Bronchial epithelial cell (primary cell): ENCODE data around the gene NUFIP2. TPM values are rescaled to one million over a fixed set of nuclear protein-coding genes. Genes with fewer than 3 reads are reported as not detected.

Source experiments
- DNase-seq: peaks from one replicate; pipeline ENCODE4 v3.0.0-alpha.2; 2010; ENCODE audit warnings: low read depth
- FAIRE-seq: peaks from 2 replicates; lab custom pipeline; 2011; peaks lifted over from hg19 to GRCh38; lab: Jason Lieb, UNC
- H3K27me3 ChIP-seq: 2 replicates; pipeline ENCODE4 v1.5.1; 2011; ENCODE audit warnings: low read length; ENCODE audit not compliant: control insufficient read depth, insufficient read depth
- H3K36me3 ChIP-seq: 2 replicates; pipeline ENCODE4 v1.5.1; 2011; ENCODE audit warnings: low read length; ENCODE audit not compliant: control insufficient read depth, insufficient read depth
- H3K4me3 ChIP-seq: 2 replicates; pipeline ENCODE4 v1.5.1; 2011; ENCODE audit warnings: mild to moderate bottlenecking, low read depth, low read length, control low read depth
- total RNA-seq: library from RNA; depleted of rRNA; stranded (reverse); fragments of >200 nt; gene quantifications from 2 replicates; pipeline ENCODE4 v1.2.1, GENCODE V29; 2014
- TF ChIP-seq, protein P1 (sequence below): IDR thresholded peaks from 2 replicates; pipeline ENCODE4 v1.5.1; 2011; ENCODE audit warnings: mild to moderate bottlenecking, moderate library complexity, low read length, control low read depth, inconsistent platforms; ENCODE audit not compliant: insufficient read depth, severe bottlenecking

Gene NUFIP2
- total RNA-seq, 1 donor from 2014 or later = 26.9 TPM

DNA sequence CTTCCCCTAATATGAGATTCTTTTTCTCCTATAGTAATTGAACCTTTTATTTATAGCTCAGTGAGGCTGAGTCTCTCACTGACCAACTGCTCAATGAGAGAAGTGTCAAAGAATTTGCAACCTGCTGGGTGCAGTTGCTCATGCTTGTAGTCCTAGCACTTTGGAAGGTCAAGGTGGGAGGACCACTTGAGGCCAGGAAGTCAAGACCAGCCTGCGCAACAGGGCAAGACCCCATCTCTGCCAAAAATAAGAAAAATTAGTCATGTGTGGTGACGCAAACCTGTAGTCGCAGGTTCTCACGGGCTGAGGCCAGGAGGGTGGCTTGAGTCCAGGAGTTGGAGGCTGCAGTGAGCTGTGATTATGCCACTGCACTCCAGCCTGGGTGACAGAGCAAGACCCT lies 78.2 kb downstream of the NUFIP2 start:
- Histone ChIP-seq H3K36me3 (no peaks in the 10 kb centered on the region), H3K4me3 (no peak overlapping the region), H3K27me3 (no peaks in the 10 kb centered on the region)
- DNase-seq (peak; percentile 72), FAIRE-seq (no peak)
- TF ChIP-seq, protein P1, sequence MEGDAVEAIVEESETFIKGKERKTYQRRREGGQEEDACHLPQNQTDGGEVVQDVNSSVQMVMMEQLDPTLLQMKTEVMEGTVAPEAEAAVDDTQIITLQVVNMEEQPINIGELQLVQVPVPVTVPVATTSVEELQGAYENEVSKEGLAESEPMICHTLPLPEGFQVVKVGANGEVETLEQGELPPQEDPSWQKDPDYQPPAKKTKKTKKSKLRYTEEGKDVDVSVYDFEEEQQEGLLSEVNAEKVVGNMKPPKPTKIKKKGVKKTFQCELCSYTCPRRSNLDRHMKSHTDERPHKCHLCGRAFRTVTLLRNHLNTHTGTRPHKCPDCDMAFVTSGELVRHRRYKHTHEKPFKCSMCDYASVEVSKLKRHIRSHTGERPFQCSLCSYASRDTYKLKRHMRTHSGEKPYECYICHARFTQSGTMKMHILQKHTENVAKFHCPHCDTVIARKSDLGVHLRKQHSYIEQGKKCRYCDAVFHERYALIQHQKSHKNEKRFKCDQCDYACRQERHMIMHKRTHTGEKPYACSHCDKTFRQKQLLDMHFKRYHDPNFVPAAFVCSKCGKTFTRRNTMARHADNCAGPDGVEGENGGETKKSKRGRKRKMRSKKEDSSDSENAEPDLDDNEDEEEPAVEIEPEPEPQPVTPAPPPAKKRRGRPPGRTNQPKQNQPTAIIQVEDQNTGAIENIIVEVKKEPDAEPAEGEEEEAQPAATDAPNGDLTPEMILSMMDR = no peak

DNA sequence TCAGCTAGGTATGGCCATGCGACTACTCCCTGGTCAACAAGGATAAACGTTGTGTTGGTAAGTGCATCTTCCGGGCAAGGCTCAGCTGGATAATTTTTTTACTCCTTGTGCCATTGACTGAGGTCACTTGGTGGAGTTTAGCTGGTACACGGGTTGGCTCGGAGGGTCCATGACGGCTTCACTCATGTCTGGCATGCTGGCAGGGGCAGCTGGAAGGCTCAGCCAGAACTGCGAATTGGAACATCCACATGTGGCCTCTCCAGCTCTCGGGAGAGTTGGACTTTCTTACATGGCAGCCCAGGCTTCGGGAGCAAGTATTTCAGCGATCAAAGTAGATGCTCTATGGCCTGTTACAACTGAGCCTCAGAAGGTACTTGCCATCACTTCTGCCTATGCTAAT lies 78.8 kb downstream of the NUFIP2 start:
- H3K4me3 ChIP-seq = no peak overlapping the region
- TF ChIP-seq, protein P1 = no peak
- FAIRE-seq = peak; percentile 7
- DNase-seq = no peak
- H3K27me3 ChIP-seq = no peaks in the 10 kb centered on the region
- no peaks in the 10 kb centered on the region for H3K36me3 ChIP-seq

DNA sequence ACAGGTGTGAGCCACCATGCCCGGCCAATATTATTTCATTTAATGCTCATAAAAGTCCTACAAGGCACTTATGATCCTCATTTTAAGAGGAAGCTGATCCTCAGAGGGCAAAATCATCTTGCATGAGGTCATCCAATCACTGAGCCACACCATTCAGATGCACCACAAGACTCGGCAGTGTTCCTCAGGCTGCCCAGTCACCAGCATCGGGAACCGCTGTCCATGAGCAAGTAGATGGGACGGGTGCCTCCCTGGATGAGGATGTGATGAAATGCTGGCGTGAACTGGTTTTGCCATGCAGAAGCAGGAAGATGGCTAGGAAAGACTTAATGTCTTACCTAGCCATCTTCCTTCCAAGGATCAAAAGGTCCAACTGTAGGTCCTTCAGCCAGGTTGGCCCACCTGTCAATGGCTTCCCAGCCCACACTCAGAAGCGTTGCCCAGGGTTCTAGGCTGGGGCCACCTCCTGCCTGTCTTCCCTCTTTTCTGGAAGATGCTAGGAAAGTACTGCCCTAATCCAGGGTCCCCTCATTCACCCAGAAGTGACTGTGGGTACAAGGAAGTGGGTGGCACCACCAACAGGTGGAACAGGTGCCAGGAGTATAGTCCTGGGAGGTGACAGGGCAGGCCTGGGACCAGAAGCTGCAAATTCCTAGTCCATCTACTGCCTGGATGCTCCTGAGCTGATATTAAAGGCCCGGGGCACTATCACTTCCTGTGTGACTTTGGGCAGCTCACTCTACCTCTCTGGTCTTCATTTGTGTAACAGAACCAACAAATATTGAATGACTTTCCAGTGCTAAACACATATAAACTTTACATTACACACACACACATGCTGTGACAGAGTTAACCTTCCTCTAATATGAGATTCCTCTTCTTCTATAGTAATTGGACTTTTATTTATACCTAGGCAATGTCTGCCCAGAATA lies 79.5 kb downstream of the NUFIP2 start:
- Histone ChIP-seq H3K27me3 (no peaks in the 10 kb centered on the region), H3K4me3 (no peak overlapping the region), H3K36me3 (no peaks in the 10 kb centered on the region)
- DNase-seq = no peak
- FAIRE-seq = no peak
- TF ChIP-seq, protein P1 = no peak

DNA sequence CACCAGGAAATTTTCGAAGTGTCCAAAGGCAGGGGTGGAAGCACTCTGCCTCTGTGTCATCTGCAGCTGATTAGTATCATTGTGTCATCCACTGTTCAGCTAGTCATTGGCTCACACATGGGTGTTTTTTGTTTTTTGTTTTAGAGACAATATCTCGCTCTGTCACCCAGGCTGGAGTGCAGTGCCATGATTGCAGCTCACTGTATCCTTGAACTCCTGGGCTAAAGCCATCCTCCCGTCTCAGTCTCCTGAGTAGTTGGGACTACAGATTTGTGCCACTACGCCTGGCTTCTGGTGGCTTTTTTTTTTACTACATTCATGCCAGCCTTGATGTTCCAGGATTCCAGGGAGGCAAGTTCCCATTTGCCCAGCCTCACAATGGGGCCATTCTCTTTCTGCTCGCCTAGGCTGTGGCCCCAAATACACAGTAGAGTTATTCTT lies 81.2 kb downstream of the NUFIP2 start:
- no peaks in the 10 kb centered on the region for H3K27me3 ChIP-seq
- TF ChIP-seq, protein P1 = no peak
- H3K4me3 ChIP-seq = no peak overlapping the region
- no peaks in the 10 kb centered on the region for H3K36me3 ChIP-seq
- FAIRE-seq = peak; percentile 32
- DNase-seq = peak; percentile 38

DNA sequence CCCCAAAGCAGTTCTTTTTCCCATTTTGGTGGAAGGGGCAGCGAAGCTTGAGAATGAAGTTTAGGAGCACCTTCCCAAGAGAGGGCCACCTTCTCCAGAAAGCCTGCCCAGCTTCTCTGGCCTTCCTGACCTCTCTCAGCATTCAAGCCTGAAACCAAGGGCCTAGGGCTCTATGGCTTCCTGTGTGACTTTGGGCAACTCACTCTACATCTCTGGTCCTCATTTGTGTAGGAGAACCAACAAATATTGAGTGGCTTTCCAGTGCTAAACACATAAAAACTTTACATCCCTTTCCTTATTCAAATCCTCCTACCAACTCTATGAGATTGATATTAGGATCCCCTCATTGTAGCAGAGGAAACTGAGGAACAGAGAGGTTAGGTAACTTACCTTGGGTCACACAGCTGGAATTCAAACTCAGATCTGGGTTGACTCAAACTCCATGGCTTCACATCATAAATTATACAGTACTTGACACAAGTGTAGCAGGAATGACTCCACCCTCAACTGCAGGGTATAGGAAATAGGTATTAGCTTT lies 81.8 kb downstream of the NUFIP2 start:
- no peak overlapping the region for H3K4me3 ChIP-seq
- FAIRE-seq (no peak), DNase-seq (no peak)
- TF ChIP-seq, protein P1 = no peak
- H3K36me3 ChIP-seq = no peaks in the 10 kb centered on the region
- no peaks in the 10 kb centered on the region for H3K27me3 ChIP-seq
